Hematopoietic multipotent progenitor cell treated with erythropoietin and hydrocortisone succinate and interleukin-3 and kit ligand, for 6 days (in vitro differentiated cells): ENCODE results near the gene MOSMO.
"Not testable (repeated sequence)": the region's sequence is repeated elsewhere in the genome, so short reads cannot be mapped to it uniquely, and the experiment has no call there.

Source experiments
- DNase-seq: peaks from one replicate; pipeline ENCODE4 v3.0.0-alpha.2; 2015

Gene MOSMO

GRCh38 chr16:22098405-22099255 lies 90.7 kb downstream of the MOSMO start:
- peak; percentile 85 for DNase-seq

GRCh38 chr16:22099256-22099975 lies 91.5 kb downstream of the MOSMO start:
- no peak for DNase-seq

- no peak for DNase-seq
Observed at GRCh38 chr16:22103441-22103840, 95.5 kb downstream of the MOSMO start.

GRCh38 chr16:22109258-22109898 lies 101.5 kb downstream of the MOSMO start:
- no peak for DNase-seq

- not testable (repeated sequence) for DNase-seq
Observed at GRCh38 chr16:22111629-22112028, 103.7 kb downstream of the MOSMO start.

GRCh38 chr16:22116095-22116700 lies 108.3 kb downstream of the MOSMO start:
- DNase-seq: no peak

GRCh38 chr16:22117609-22118008 lies 109.7 kb downstream of the MOSMO start:
- no peak for DNase-seq

GRCh38 chr16:22120440-22120839 lies 112.5 kb downstream of the MOSMO start:
- DNase-seq: no peak

GRCh38 chr16:22122239-22122638 lies 114.3 kb downstream of the MOSMO start:
- no peak for DNase-seq

- peak; percentile 17 for DNase-seq
Observed at GRCh38 chr16:22123146-22123545, 115.2 kb downstream of the MOSMO start.

- DNase-seq: no peak
Observed at GRCh38 chr16:22123759-22124490, 116.0 kb downstream of the MOSMO start.

- no peak for DNase-seq
Observed at GRCh38 chr16:22124583-22125284, 116.8 kb downstream of the MOSMO start.

GRCh38 chr16:22126037-22126558 lies 118.2 kb downstream of the MOSMO start:
- DNase-seq: no peak

GRCh38 chr16:22128537-22128936 lies 120.6 kb downstream of the MOSMO start:
- not testable (repeated sequence) for DNase-seq

- DNase-seq: no peak
Observed at GRCh38 chr16:22130528-22130927, 122.6 kb downstream of the MOSMO start.

- DNase-seq: no peak
Observed at GRCh38 chr16:22132801-22133200, 124.9 kb downstream of the MOSMO start.
